Superior temporal gyrus (tissue), 1 donor: ENCODE data around the gene DRGX.

Source experiments
- DNase-seq: peaks from one replicate; pipeline ENCODE4 v3.0.0-alpha.2; 2016; ENCODE audit errors: extremely low spot score

Gene DRGX

GRCh38 chr10:49361735-49362568 lies 33.9 kb downstream of the DRGX start:
- no peak for DNase-seq

- no peak for DNase-seq
Measured at GRCh38 chr10:49361178-49361554, 34.7 kb downstream of the DRGX start.

- DNase-seq: no peak
Measured at GRCh38 chr10:49360271-49361177, 35.4 kb downstream of the DRGX start.

GRCh38 chr10:49359349-49360270 lies 36.3 kb downstream of the DRGX start:
- no peak for DNase-seq

GRCh38 chr10:49357910-49358309 lies 38.0 kb downstream of the DRGX start:
- DNase-seq: no peak

GRCh38 chr10:49356944-49357343 lies 38.9 kb downstream of the DRGX start:
- no peak for DNase-seq

- DNase-seq: no peak
Measured at GRCh38 chr10:49356181-49356580, 39.7 kb downstream of the DRGX start.

- no peak for DNase-seq
Measured at GRCh38 chr10:49355221-49355620, 40.7 kb downstream of the DRGX start.

GRCh38 chr10:49354593-49354992 lies 41.3 kb downstream of the DRGX start:
- DNase-seq: no peak

- DNase-seq: no peak
Measured at GRCh38 chr10:49353895-49354566, 41.9 kb downstream of the DRGX start.

GRCh38 chr10:49353026-49353894 lies 42.6 kb downstream of the DRGX start:
- no peak for DNase-seq

- DNase-seq: no peak
Measured at GRCh38 chr10:49352323-49352722, 43.6 kb downstream of the DRGX start.

- no peak for DNase-seq
Measured at GRCh38 chr10:49351669-49352068, 44.2 kb downstream of the DRGX start.

GRCh38 chr10:49350846-49351532 lies 44.9 kb downstream of the DRGX start:
- DNase-seq: no peak

- DNase-seq: no peak
Measured at GRCh38 chr10:49350138-49350537, 45.8 kb downstream of the DRGX start.

- no peak for DNase-seq
Measured at GRCh38 chr10:49349390-49349789, 46.5 kb downstream of the DRGX start.

GRCh38 chr10:49348593-49348992 lies 47.3 kb downstream of the DRGX start:
- no peak for DNase-seq

- DNase-seq: no peak
Measured at GRCh38 chr10:49347827-49348226, 48.1 kb downstream of the DRGX start.

GRCh38 chr10:49347342-49347741 lies 48.5 kb downstream of the DRGX start:
- DNase-seq: no peak

- DNase-seq: no peak
Measured at GRCh38 chr10:49344840-49345239, 51.0 kb downstream of the DRGX start.
